GM18858 (cell line): Measurements from ENCODE around the gene TRMT2A.
"Not testable (repeated sequence)": the region's sequence is repeated elsewhere in the genome, so short reads cannot be mapped to it uniquely, and the experiment has no call there.

ENCODE experiments used
- ATAC-seq: cut with Tn5 transposase; IDR thresholded peaks from one replicate; pipeline ENCODE4 v1.9.1; 2021; ENCODE audit not compliant: unreplicated experiment

TRMT2A gene

GRCh38 chr22:20088263-20088648, 28.8 kb downstream of the TRMT2A start:
- no peak for ATAC-seq

- ATAC-seq: no peak
Observed at GRCh38 chr22:20087319-20088262, 29.4 kb downstream of the TRMT2A start.

- ATAC-seq: no peak
Observed at GRCh38 chr22:20086763-20087162, 30.3 kb downstream of the TRMT2A start.

- no peak for ATAC-seq
Observed at GRCh38 chr22:20086101-20086599, 30.9 kb downstream of the TRMT2A start.

- ATAC-seq: no peak
Observed at GRCh38 chr22:20085651-20086050, 31.4 kb downstream of the TRMT2A start.

GRCh38 chr22:20084547-20085413, 32.2 kb downstream of the TRMT2A start:
- no peak for ATAC-seq

GRCh38 chr22:20083891-20084546, 33.0 kb downstream of the TRMT2A start:
- no peak for ATAC-seq

GRCh38 chr22:20083157-20083890, 33.7 kb downstream of the TRMT2A start:
- no peak for ATAC-seq

- ATAC-seq: peak; percentile 8
Observed at GRCh38 chr22:20080776-20081654, 36.0 kb downstream of the TRMT2A start.

- peak; percentile 41 for ATAC-seq
Observed at GRCh38 chr22:20080445-20080775, 36.6 kb downstream of the TRMT2A start.

GRCh38 chr22:20079745-20080444, 37.1 kb downstream of the TRMT2A start, which contains the start of gene DGCR8:
DGCR8 (plus strand) TSS chr22:20080241; CDS start chr22:20085964, 5,723 bp downstream.
- ATAC-seq: peak; percentile 58

GRCh38 chr22:20076627-20077172, 40.3 kb downstream of the TRMT2A start:
- no peak for ATAC-seq

GRCh38 chr22:20071524-20071972, 45.5 kb downstream of the TRMT2A start:
- no peak for ATAC-seq

- no peak for ATAC-seq
Observed at GRCh38 chr22:20069331-20070042, 47.5 kb downstream of the TRMT2A start.

- no peak for ATAC-seq
Observed at GRCh38 chr22:20068640-20069039, 48.4 kb downstream of the TRMT2A start.

GRCh38 chr22:20067384-20067682, 49.7 kb downstream of the TRMT2A start:
- ATAC-seq: not testable (repeated sequence)

GRCh38 chr22:20066617-20067383, 50.2 kb downstream of the TRMT2A start:
- no peak for ATAC-seq
